ENCODE measurements around the gene TEX52.
"Not testable (repeated sequence)": the region's sequence is repeated elsewhere in the genome, so short reads cannot be mapped to it uniquely, and the experiment has no call there.

Gene TEX52

GRCh38 chr12:2877953-2878732 lies 21.3 kb upstream of the TEX52 start:
- Histone ChIP-seq H3K27ac (ENCODE audit: low read depth, low read length) (peak overlapping the region; percentile 74), H3K4me3 (ENCODE audit: insufficient read depth, low read length, poor library complexity, severe bottlenecking) (peak overlapping the region; percentile 74), H3K9ac (ENCODE audit: low read length) (peak overlapping the region; percentile 94), H2AFZ (ENCODE audit: low read depth, low read length, severe bottlenecking) (no peak overlapping the region), H3K79me2 (ENCODE audit: insufficient read depth, low read length) (peaks cover 89% of the 10 kb centered on the region), H3K9me3 (ENCODE audit: insufficient read depth, low read length) (no peaks in the 10 kb centered on the region), H3K36me3 (ENCODE audit: low read length) (peaks cover 12% of the 10 kb centered on the region; the same call in 1 of the 2 replicates), H3K27me3 (ENCODE audit: low read length) (no peaks in the 10 kb centered on the region), H4K20me1 (ENCODE audit: low read depth, low read length) (no peaks in the 10 kb centered on the region; the same call in 1 of the 2 replicates), H3K9me2 (replicated peaks; ENCODE audit: insufficient read depth, low read length) (no peaks in the 10 kb centered on the region), H3K4me2 (ENCODE audit: low read depth, low read length, poor library complexity, severe bottlenecking) (peak overlapping the region; percentile 100), H3F3A (ENCODE audit: insufficient read depth) (no peaks in the 10 kb centered on the region)
- TF ChIP-seq, protein P1, sequence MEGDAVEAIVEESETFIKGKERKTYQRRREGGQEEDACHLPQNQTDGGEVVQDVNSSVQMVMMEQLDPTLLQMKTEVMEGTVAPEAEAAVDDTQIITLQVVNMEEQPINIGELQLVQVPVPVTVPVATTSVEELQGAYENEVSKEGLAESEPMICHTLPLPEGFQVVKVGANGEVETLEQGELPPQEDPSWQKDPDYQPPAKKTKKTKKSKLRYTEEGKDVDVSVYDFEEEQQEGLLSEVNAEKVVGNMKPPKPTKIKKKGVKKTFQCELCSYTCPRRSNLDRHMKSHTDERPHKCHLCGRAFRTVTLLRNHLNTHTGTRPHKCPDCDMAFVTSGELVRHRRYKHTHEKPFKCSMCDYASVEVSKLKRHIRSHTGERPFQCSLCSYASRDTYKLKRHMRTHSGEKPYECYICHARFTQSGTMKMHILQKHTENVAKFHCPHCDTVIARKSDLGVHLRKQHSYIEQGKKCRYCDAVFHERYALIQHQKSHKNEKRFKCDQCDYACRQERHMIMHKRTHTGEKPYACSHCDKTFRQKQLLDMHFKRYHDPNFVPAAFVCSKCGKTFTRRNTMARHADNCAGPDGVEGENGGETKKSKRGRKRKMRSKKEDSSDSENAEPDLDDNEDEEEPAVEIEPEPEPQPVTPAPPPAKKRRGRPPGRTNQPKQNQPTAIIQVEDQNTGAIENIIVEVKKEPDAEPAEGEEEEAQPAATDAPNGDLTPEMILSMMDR (IDR thresholded peaks at IDR 0.05; ENCODE audit: insufficient read depth, low read length, poor library complexity, severe bottlenecking) = no peak
- no peak for TF ChIP-seq EZH2phosphoT487 (conservative IDR thresholded peaks at IDR 0.05; ENCODE audit: low read length)

DNA sequence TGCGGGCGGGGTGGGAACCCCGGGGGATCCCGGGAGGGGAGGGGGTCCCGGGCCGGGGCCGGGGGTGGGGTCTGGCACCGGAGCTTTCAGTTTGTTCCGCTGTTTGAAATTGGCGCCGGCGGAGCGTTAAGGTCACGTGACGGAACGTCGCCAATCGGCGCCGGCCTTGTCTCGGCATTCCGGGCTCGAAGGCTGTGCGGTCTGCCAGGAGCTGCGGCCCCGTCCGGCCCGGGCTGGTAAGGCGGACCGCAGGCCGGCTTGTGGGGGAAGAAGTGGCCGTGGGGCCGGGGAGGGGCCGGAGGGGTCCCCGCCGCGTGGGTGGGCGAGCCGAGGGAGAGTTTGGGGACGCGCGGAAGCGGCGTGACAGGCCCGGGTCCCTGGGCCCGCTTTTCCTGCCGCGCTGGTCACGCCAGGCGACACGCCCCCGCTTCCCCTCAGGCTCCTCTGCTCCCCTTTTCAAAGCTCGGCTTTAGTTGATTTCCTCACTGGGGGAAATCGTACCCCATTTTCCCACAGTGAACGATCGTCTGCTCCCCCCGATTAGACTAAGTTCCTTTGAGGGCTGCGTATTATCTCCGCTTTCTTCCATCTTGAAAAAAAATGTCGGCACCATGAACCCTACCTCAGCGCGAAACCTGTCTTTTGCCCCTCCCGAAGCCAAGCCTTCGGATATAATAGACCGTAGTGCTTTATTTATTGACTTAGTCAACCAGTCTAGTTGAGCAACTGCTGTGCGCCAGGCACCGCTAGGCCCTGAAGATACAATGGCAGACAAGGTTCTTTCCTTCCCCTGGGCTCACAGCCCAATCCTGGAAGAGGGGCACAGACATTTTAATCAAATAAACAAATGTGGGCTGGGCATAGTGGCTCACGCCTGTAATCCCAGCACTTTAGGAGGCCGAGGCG lies 20.5 kb upstream of the TEX52 start, which contains the start of the genes FOXM1 and RHNO1:
Gene FOXM1, minus strand, starts transcription at position 128 of the 906 bp plus-strand sequence. CDS start 2,696 bp downstream, outside the sequence.
Gene RHNO1, plus strand, starts transcription at position 177 of the 906 bp plus-strand sequence. CDS start 8,144 bp downstream, outside the sequence.
- H3K4me3 ChIP-seq (ENCODE audit: insufficient read depth, low read length, poor library complexity, severe bottlenecking) = peak within 1 kb of the TSS; percentile 74

DNA sequence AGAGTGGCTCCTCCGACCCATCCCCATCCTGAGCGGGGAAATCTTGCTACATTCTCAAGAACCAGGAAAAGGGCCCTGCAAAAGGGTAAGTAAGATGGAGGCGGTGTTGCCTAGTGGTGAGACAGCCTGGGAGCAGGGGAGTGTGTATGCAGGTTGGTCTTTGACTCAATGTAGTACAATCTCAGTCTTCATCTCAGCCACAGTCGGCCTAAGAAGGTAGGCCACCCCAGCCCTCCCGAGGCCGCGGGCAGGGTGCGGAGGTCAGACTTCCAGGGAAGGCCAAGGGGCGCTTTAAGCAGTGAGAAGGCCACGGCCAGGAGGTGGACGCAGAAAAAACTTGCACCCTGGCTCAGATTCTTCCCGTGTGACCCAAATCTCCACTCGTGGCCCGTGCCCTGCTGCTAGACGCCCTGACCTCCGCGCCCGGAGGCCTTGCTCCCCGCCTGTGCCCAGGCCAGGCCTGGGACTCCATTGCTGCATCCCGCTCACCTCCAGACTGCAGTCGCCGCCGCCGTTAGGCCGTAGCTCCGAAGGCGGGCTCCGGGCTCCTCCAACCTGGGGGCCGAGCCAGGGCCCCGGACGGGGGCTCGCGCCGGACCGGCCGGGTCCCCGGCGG lies 19.7 kb upstream of the TEX52 start:
- Histone ChIP-seq H3K27ac (ENCODE audit: low read depth, low read length) (peak overlapping the region; percentile 74), H3K9ac (ENCODE audit: low read length) (peak overlapping the region; percentile 94), H3K79me2 (ENCODE audit: insufficient read depth, low read length) (peaks cover 83% of the 10 kb centered on the region), H2AFZ (ENCODE audit: low read depth, low read length, severe bottlenecking) (peak overlapping the region; percentile 17), H3K36me3 (ENCODE audit: low read length) (peaks cover 16% of the 10 kb centered on the region), H3K4me3 (ENCODE audit: insufficient read depth, low read length, poor library complexity, severe bottlenecking) (peak overlapping the region; percentile 74), H3F3A (ENCODE audit: insufficient read depth) (no peaks in the 10 kb centered on the region), H3K4me2 (ENCODE audit: low read depth, low read length, poor library complexity, severe bottlenecking) (peak overlapping the region; percentile 100), H4K20me1 (ENCODE audit: low read depth, low read length) (no peaks in the 10 kb centered on the region), H3K9me3 (ENCODE audit: insufficient read depth, low read length) (no peaks in the 10 kb centered on the region), H3K27me3 (ENCODE audit: low read length) (no peaks in the 10 kb centered on the region), H3K9me2 (replicated peaks; ENCODE audit: insufficient read depth, low read length) (no peaks in the 10 kb centered on the region)
- TF ChIP-seq, protein P1 (IDR thresholded peaks at IDR 0.05; ENCODE audit: insufficient read depth, low read length, poor library complexity, severe bottlenecking) = no peak
- no peak for TF ChIP-seq EZH2phosphoT487 (conservative IDR thresholded peaks at IDR 0.05; ENCODE audit: low read length)

More for the DNA sequence above, 20.5 kb upstream of the TEX52 start, which contains the start of the genes FOXM1 and RHNO1:
- Histone ChIP-seq H3K4me2 (ENCODE audit: low read depth, low read length, poor library complexity, severe bottlenecking) (peak within 1 kb of the TSS; percentile 100), H3K79me2 (ENCODE audit: insufficient read depth, low read length) (peaks cover 88% of the 10 kb centered on the region), H4K20me1 (ENCODE audit: low read depth, low read length) (no peaks in the 10 kb centered on the region; the same call in 1 of the 2 replicates), H3F3A (ENCODE audit: insufficient read depth) (no peaks in the 10 kb centered on the region), H3K36me3 (ENCODE audit: low read length) (peaks cover 16% of the 10 kb centered on the region; the same call in 1 of the 2 replicates), H3K9me2 (replicated peaks; ENCODE audit: insufficient read depth, low read length) (no peaks in the 10 kb centered on the region), H2AFZ (ENCODE audit: low read depth, low read length, severe bottlenecking) (peak within 1 kb of the TSS; percentile 17), H3K27ac (ENCODE audit: low read depth, low read length) (peak within 1 kb of the TSS; percentile 74), H3K9ac (ENCODE audit: low read length) (peak within 1 kb of the TSS; percentile 94), H3K27me3 (ENCODE audit: low read length) (no peaks in the 10 kb centered on the region), H3K9me3 (ENCODE audit: insufficient read depth, low read length) (no peaks in the 10 kb centered on the region)
- TF ChIP-seq EZH2phosphoT487 (conservative IDR thresholded peaks at IDR 0.05; ENCODE audit: low read length) = no peak
- TF ChIP-seq, protein P1 (IDR thresholded peaks at IDR 0.05; ENCODE audit: insufficient read depth, low read length, poor library complexity, severe bottlenecking) = no peak

GRCh38 chr12:2868986-2869632 lies 12.3 kb upstream of the TEX52 start:
- not testable (repeated sequence) for H2AFZ ChIP-seq (ENCODE audit: low read depth, low read length, severe bottlenecking); H3K27me3 ChIP-seq (ENCODE audit: low read length); H3K9ac ChIP-seq (ENCODE audit: low read length); H4K20me1 ChIP-seq (ENCODE audit: low read depth, low read length); H3K9me3 ChIP-seq (ENCODE audit: insufficient read depth, low read length); H3K27ac ChIP-seq (ENCODE audit: low read depth, low read length); H3F3A ChIP-seq (ENCODE audit: insufficient read depth); H3K4me2 ChIP-seq (ENCODE audit: low read depth, low read length, poor library complexity, severe bottlenecking); H3K9me2 ChIP-seq (replicated peaks; ENCODE audit: insufficient read depth, low read length); H3K4me3 ChIP-seq (ENCODE audit: insufficient read depth, low read length, poor library complexity, severe bottlenecking)
- Histone ChIP-seq H3K36me3 (ENCODE audit: low read length) (peaks cover 24% of the 10 kb centered on the region), H3K79me2 (ENCODE audit: insufficient read depth, low read length) (peaks cover 21% of the 10 kb centered on the region)
